Lower leg skin (tissue), 4 donors: ENCODE measurements around the gene ZHX3. TPM values are rescaled to one million over a fixed set of nuclear protein-coding genes. Genes with fewer than 3 reads are reported as not detected.

Experiments used
- DNase-seq, 2 donors: peaks; one replicate each; pipeline ENCODE4 v3.0.0-alpha.2; 2019; ENCODE audit warnings: low spot score in 2 of 2
- H3K4me3 ChIP-seq: fragments of 200-600 bp; sonication (generic); 2 replicates; pipeline ENCODE4 v1.5.1; 2017; ENCODE audit warnings: mild to moderate bottlenecking, low read depth; ENCODE audit not compliant: poor library complexity, severe bottlenecking
- CTCF ChIP-seq, 3 donors: fragments of 450-650 bp; IDR thresholded peaks; one replicate each; pipeline ENCODE4 v1.5.1; 2016; ENCODE audit warnings: antibody characterized with exemption in 3 of 3, mild to moderate bottlenecking in 3 of 3, moderate library complexity in 2 of 3
- POLR2A ChIP-seq, 2 donors: fragments of 450-650 bp; IDR thresholded peaks; one replicate each; pipeline ENCODE4 v1.6.1; 2016 to 2017; ENCODE audit warnings: antibody characterized with exemption in 2 of 2, mild to moderate bottlenecking in 1 of 2, moderate library complexity in 1 of 2
- WGBS, 2 donors: methylation state at CpG; one replicate each; pipeline ENCODE4 v1.1.5; 2018; 5-methylcytosine and 5-hydroxymethylcytosine counted together
- intact Hi-C: fragments of 100-400 bp; cut with DNase I; formaldehyde crosslinking; loops from one replicate; pipeline ENCODE4 v1.15.0; 2023; ENCODE audit warnings: low total_unique reads
- total RNA-seq, 4 donors: library from RNA; depleted of rRNA; stranded (reverse); fragments of >200 nt; gene quantifications; one replicate each; pipeline ENCODE4 v1.1.0, GENCODE V29; 2016

The ZHX3 gene
- total RNA-seq, 4 donors from 2014 or later = 19.3 to 33.1 (median 25.5) TPM

GRCh38 chr20:41330941-41331340 lies 13.4 kb upstream of the ZHX3 start:
- intact Hi-C loops = no loop called here
- peak in 1 of 2 donors; percentile 74 for DNase-seq
- 84 to 100% methylated on average over 1 of the region's 1 CpG for WGBS, 2 donors
- no peak overlapping the region for H3K4me3 ChIP-seq
- no peak for TF ChIP-seq POLR2A (IDR thresholded peaks at IDR 0.05)
- no peak for TF ChIP-seq CTCF (IDR thresholded peaks at IDR 0.05)

- TF ChIP-seq CTCF (IDR thresholded peaks at IDR 0.05) (no peak), POLR2A (IDR thresholded peaks at IDR 0.05) (no peak)
- intact Hi-C loops = no loop called here
- H3K4me3 ChIP-seq = no peak overlapping the region
- WGBS, 2 donors = 82 to 89% methylated on average over 5 of the region's 5 CpGs
- DNase-seq = peak in 1 of 2 donors; percentile 76
These were observed 12.8 kb upstream of the ZHX3 start for GRCh38 chr20:41330343-41330720.

- no peak for TF ChIP-seq CTCF (IDR thresholded peaks at IDR 0.05)
- no peak for TF ChIP-seq POLR2A (IDR thresholded peaks at IDR 0.05)
- DNase-seq = peak; percentile 82 to 94
- no peak overlapping the region for H3K4me3 ChIP-seq
- intact Hi-C loops = no loop called here
- 31 to 32% methylated on average over 14 of the region's 14 CpGs for WGBS, 2 donors
These were observed 12.2 kb upstream of the ZHX3 start for GRCh38 chr20:41329435-41330342.

GRCh38 chr20:41327178-41327577 lies 9.6 kb upstream of the ZHX3 start:
- H3K4me3 ChIP-seq = no peak overlapping the region
- DNase-seq = peak in 1 of 2 donors; percentile 45
- WGBS, 2 donors = 88 to 90% methylated on average over 5 of the region's 5 CpGs
- no peak for TF ChIP-seq CTCF (IDR thresholded peaks at IDR 0.05)
- no peak for TF ChIP-seq POLR2A (IDR thresholded peaks at IDR 0.05)
- intact Hi-C loops = no loop called here

- WGBS, 2 donors = 84 to 85% methylated on average over 1 of the region's 1 CpG
- intact Hi-C loops = no loop called here
- no peak for DNase-seq
- no peak overlapping the region for H3K4me3 ChIP-seq
- TF ChIP-seq POLR2A (IDR thresholded peaks at IDR 0.05) = no peak
- no peak for TF ChIP-seq CTCF (IDR thresholded peaks at IDR 0.05)
These were observed 3.4 kb upstream of the ZHX3 start for GRCh38 chr20:41320976-41321375.
